Stimulated activated naive CD8-positive, alpha-beta T cell treated with anti-CD3 and anti-CD28 coated beads, Interleukin-15, Interleukin-2, amounts not matched to agents 100 U/mL and 50 U/mL, for 24 hours (primary cell): ENCODE data around the gene C16orf86.
"Not testable (repeated sequence)": the region's sequence is repeated elsewhere in the genome, so short reads cannot be mapped to it uniquely, and the experiment has no call there.

ENCODE experiments used
- ATAC-seq: fragments of 150-1000 bp; cut with Tn5 transposase; one replicate; pipeline ENCODE4 v1.10.0; 2021
- DNase-seq: peaks from one replicate; pipeline ENCODE4 v3.0.0; 2021

C16orf86 gene

DNA sequence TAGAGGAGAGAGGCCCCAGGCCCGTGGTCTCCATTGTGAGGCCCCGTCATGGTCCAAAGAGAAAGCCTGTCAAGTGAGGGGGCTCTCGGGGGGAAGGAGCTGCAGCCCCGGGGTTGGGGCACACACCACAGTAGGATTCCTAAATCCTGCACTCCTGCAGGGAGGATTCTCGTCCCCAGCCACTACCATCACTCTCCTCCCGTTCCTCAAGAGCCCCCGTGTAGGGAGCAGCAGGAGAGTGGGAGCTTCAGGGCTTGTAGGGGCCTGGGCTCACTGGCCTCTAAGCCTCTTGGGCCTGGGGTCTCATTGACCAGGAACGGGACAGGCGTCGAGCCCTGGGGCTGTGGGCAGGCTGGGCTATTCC is 821 bp downstream of the C16orf86 start:
- ATAC-seq = no peak
- no peak for DNase-seq

DNA sequence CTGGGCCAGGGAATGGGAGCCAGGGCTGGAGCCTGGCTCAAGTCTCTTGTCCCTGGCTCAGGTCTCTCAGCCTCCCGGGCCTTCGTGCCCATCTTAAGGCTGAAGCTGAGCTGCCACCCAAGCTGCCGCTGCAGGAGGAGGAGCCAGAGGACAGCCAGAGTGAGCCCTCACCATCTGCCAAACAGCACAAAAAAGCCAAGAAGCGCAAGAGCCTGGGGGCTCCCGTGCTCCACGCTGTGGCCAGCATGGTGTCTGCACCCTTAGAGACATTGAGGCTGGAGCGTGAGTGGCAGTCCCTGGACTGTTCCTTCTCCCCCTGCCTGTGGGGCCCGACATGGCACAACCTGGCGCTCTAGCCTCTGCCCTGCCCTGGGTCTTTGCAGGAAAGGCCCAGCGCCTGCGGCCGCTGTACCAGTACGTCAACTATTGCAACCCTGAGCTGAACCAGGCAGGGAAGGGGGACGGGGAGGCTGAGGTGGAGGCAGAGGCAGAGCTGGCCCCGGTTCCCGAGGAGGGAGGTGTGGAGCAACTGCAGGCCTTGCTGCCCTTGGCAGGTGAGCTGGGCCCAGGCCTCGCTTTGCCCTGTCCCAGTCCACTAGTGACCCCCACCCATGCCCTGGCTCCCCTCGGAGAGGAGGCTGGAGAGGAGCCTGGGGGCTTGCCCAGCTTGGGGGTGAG is 1.3 kb downstream of the C16orf86 start:
- ATAC-seq = peak; percentile 89
- DNase-seq = peak; percentile 81

DNA sequence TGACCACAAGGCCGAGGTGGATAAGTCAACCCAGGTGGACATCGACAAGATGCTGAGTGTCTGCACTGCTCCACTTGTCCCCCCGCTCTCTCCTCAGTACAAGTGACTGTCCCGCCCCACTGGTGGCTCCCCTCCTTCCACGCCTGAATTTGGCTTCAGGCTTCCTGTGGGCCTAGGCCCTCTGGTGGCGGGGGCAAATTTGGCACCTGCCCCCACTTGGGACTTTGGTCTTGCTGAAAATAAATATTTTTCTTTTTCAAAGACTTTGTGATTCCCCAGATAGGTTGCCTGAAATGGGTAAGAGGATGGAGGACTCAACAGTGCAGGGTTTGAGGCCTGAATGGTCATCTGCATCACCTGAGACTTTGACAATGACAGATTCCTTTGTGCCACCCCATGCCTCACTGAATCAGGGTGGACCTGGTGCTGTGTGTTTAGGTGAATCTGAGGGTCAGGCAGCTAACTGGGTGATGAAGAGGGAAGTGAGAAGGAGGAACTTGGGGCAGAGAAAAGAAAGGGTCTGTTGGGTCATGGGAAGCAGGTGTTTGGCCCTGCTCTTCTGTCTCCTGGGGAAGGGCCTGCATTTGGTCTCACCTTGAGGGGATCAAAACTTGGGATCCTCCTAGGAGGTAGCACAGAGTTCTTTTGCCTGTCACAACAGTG is 2.0 kb downstream of the C16orf86 start:
- ATAC-seq = no peak
- DNase-seq = peak; percentile 44

DNA sequence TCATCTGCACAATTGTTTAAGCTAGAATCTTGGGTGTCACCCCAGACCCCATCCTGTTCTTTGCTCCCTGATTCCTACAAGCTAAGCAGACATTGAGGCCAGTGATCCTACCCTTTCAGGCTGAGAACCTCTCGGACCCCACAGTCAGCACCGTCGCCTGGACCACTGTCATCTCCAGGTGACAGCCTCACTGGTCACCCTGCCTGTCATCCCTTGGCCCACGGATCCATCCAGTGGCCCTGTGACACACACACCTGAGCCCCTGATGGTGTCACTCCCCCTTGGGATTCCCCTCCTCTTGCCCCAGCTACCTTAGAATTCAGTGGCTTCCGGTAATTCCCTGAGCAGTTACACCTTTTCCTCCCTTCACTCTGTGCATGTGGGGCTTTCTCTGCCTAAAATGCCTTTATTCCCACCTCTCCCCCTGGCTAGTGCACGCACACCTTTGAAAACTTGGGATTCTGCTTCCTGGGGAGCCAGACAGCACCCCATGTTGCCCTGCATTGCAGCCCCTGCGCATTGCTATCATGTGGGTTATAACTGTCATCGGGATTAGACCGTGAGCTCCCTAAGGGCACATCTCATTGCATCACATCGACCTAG is 3.0 kb downstream of the C16orf86 start:
- no peak for ATAC-seq

DNA sequence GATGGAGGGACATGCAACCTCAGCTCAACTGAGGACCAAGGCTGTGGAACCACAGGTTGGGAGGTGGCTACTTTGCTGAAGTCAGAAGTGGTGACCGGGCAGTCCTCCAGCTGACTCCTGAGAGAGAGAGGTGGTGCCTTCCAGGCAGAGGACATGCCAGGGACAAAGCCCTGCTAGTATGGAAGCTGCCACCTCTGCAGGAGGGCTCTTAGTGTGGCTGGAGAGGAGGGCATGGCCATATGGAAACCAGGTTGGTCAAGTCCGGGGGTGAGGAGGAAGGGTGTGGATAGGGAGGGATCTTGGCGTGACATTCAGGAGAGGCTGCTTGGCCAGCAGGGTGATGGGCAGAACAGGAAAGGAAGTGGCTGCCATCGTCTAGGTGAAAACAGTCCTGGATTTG is 5.7 kb downstream of the C16orf86 start:
- no peak for ATAC-seq
- DNase-seq = no peak

More for the DNA sequence above, 3.0 kb downstream of the C16orf86 start:
- no peak for DNase-seq

DNA sequence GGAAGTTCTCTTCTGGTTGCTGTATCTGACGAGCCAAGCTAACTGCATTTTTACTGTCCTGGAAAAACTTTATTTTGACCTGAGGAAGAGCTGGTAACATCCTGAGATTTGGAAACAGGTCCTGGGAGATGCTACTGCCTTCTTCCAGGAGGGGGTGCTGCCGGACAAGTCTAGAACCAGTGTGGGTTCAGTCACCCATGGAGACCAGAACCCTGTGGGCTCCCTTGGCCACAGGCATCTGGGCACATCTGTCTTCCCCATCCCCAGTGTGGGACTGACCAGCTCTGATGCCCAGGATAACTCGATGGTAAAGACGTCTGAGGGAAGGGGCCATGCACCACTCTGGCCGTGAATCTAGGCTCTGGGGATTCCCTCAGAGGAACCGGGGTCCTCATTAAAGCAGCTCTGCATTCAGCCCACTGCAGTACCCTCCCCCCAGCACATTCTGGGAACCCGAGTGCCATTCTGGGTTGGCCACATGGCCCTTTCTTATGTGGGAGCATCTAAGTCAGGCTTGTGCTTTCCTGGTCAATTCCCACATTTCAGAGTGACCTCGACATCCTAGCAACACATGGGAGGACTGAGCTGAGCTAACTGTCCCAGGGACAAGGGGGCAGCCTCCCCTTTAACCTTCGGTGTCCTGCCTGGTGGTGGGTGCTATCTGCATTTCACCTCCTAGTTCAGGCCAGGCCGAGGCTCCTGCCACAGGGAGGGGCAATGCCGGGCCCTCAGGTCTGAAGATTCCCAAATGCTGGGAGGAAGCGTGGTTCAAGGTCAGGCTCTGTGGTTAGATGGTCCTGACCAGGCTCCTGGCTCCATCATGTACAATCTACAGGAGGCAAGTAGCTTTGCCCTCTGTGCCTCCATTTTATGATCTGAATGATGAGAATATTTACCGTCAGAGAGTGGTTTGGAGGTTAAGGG is 6.4 kb downstream of the C16orf86 start:
- ATAC-seq = no peak
- DNase-seq = peak; percentile 63

DNA sequence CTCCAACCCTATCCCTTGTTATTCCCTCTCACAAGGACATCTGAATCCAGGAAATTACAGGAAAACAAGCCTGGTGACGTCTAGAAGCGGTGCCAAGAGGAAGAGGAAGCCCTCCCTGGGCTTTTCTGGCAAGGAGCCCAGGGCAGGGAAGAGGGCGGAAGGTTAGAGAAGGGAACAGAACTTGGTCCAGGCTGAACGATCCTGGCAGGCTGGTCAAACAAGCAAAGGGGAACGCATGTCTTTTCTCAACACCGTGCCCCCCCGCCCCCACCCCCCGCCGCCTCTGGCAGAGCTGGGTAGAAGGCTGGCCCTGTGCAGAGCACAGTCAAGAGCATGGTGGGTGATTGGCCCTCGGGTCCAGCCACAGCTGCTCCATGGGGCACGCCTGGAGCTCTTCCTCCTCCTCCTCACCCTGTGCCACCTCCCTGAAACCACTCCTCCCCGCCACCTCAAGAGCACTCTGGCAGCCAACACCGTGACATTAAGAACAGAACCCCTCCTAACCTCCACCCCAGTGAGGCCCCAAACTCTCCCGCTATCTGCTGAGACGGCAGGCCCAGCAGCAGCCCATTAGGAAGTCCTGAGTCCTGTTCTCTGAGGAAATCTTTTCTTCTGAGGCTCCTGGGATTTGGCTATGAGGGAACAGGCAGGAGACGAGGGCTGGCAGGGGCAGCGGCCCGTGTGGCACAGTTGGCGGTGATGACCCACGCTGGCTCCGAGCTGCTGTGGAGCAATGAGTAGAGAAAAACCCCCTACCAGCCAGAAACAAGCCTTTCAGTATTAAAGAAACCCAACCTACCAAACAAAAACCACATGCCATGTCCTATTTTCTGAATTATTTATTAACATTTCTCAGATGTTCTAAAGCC is 7.3 kb downstream of the C16orf86 start:
- DNase-seq = no peak

DNA sequence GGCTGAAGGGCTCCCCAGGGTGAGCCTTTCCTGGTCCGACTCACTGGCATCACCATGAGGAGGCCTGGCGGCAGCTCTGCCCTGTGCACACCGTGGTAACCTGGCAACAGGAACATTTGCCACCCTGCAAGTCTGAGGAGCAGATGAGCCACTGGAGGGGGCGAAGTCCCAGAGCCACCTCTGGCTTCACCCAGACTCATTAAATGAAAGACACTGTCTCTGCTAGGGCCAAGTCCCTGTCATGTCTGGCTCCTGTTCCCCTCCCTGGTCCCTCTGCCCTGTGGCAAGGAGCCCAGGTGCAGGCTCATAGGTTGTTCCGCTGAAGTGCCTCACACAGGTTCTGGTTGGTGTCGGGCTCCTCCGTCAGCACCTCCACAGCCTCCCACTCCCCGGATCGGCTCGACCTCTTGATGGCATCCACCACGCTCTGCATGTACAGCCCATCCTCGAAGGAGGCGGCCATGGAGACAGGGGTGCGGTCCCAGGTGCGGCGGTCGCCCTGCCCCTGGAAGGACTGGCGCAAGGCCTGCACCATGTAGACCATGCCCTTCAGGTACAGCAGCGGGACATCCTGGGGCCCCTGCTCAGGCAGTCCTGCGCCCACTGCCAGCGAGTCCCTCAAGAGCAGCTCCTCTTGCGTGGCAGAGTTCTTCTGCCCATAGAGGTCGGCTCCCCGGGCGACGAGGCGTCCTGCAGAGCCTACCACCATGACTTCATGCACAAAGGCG is 8.4 kb downstream of the C16orf86 start:
- ATAC-seq (peak; percentile 8), DNase-seq (no peak)

More for the DNA sequence above, 7.3 kb downstream of the C16orf86 start:
- no peak for ATAC-seq

DNA sequence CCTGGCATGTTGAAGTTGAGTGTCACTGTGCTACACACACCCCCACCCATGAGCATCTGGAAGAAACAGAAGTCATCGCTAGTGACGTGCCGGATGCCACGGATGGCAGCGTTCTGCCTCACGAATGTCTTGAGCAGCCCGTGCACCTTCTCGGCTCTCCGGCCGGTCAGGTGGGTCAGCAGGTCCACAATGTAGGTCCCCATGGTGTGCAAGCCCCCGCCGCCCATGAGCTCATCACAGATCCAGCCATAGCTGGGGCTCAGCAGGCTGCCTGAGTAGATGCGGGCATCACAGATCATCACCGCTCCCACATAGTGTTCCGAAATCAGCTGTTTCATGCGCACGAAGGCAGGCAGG is 8.9 kb downstream of the C16orf86 start:
- DNase-seq = no peak
- no peak for ATAC-seq

DNA sequence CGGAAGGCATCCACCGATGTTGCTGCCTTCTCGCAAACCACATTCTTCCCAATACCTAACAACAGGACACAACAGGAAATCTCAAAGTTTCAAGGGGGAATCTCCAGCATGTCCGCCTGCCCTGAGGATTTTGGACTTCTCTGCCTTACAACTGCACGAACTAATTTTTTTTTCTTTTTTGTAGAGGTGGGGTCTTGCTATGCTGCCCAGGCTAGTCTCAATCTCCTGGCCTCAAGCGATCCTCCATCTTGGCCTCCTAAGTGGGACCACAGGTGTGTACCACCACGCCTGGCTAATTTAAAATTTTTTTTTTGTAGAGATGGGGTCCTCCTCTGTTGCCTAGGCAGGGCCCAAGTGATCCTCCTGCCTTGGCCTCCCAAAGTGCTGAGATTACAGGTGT is 9.4 kb downstream of the C16orf86 start:
- ATAC-seq (no peak), DNase-seq (no peak)

DNA sequence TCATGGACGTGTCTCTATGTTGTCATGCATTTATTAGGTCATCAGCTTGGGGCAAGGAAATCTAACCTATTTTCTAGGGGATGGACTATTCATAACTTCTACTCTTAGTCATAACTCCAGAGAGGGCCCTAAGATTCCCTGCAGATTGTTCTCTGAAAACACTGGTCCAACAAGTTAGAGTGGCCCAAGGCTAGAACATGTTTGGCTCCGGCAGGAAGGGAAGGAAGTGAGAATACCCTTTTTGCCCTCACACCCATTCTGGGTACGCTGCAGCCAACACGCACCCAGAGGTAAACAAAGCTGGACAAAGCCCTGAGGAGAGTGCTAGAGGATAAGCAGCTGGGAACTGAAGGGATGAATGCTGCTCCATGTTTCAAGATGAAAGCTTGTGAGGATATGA is 9.9 kb downstream of the C16orf86 start:
- no peak for DNase-seq
- no peak for ATAC-seq

DNA sequence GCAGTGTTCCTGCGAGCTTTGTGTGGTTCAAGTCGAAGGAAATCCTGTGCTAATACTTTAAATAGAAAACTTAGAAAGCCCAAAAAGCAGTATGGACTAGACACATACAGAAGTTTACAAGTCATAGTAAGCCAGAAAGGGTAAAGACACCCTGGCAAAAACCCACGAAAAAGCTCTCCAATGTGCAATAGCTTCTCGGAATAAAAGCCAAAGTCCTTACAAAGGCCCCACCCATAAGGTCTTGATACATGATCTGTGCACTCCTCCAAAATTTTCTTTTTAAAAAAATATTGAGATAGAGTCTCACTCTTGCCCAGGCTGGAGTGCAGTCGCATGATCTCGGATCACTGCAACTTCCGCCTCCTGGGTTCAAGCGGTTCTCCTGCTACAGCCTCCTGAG is 10.3 kb downstream of the C16orf86 start:
- ATAC-seq = no peak
- DNase-seq = no peak

DNA sequence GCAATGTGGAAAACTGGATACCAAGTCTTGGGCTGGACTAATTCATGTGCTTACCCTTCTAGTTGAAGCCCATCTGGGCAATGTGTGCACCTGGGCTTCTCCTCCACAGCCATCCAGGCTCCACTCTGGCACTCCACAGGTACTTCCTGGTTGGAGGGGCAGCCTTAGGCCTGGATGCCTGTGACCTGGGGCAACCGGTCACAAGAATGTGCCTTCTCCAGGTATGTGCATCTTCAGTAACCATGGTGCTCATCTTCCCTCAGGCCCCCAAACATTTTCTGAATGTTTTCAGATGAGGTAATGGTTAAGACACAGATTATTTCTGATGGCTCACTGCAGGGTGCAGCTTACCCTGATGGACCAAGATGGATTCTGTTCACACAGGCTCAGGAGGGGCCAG is 11.1 kb downstream of the C16orf86 start:
- no peak for ATAC-seq
- DNase-seq = no peak

DNA sequence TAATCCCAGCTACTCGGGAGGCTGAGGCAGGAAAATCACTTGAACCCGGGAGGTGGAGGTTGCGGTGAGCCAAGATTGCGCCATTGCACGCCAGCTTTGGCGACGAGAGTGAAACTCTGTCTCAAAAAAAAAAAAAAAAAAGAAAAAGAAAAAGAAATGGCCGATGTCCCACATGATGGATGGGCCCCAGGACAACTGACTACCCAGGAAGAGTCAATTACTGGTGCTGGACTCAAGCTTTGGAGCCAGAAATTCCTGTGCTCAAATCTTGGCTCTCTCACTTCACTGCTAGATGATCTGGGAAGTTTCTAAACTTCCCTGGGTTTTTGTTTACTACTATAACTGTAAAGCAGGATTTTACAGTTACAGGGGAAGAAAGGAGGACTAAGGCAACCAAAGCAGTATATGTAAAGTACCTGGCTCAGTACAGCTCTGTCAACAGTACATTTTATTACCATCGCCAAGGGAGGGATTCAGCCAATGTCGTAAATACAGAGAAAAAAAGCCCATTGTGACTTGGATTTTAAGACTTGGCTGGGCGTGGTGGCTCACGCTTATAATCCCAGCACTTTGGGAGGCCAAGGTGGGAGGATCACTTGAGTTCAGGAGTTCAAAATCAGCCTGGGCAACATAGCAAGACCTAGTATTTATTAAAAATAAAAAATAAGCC is 11.9 kb downstream of the C16orf86 start:
- ATAC-seq = no peak
- DNase-seq = no peak

DNA sequence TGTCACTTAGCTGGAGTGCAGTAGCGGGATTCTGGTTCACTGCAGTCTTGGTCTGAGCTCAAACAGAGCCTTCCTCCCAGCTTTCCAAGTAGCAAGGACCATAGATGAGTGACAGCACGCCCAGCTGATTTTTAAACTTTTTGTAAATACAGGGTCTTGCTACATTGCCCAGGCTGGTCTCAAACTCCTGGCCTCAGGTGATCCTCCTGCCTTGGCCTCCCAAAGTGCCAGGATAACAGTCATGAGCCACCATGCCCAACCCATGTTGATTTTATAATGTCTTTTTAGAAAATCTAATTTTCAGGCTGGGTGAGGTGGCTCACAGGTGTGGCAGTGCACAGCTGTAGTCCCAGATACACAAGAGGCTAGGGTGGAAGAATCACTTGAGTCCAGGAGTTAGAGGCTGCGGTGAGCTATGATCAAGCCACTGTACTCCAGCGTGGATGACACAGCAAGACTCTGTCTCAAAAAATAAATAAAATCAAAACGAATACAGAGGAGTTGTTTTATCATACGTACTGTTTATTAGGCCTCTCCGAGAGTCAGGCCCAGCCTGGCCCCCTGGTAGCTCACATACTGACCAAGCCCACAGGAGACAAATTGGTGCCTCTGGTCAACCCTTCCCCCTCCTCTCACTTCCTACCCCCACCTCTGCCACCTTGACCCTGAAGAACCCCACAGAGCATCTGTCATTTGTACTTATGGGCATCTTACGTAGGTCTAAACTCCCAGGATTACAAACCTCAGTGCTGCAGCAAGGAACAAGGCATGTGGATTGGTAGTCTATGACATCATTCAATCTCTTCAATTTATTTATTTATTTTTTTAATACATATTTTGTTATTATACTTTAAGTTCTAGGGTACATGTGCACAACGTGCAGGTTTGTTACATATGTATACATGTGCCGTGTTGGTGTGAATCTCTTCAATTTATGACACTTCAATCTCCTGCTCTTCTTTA is 13.6 kb downstream of the C16orf86 start:
- DNase-seq (no peak), ATAC-seq (no peak)

DNA sequence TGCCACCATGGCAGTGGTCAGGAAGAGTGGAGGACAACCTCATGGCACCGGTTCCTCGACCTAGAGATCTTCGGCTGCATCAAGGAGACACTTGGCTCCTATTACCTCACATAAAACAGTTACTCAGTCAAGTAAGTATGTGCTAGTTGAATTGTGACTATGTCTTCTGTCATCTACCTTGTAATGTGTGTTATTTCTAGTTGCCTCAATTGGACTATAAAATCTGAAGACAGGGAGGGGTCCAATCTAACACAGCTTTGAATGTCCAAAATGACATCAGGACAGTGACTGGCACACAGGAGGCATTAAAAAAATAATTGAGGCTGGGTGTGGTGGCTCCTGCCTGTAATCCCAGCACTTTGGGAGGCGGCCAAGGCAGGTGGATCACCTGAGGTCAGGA is 17.2 kb downstream of the C16orf86 start:
- DNase-seq (no peak), ATAC-seq (no peak)

DNA sequence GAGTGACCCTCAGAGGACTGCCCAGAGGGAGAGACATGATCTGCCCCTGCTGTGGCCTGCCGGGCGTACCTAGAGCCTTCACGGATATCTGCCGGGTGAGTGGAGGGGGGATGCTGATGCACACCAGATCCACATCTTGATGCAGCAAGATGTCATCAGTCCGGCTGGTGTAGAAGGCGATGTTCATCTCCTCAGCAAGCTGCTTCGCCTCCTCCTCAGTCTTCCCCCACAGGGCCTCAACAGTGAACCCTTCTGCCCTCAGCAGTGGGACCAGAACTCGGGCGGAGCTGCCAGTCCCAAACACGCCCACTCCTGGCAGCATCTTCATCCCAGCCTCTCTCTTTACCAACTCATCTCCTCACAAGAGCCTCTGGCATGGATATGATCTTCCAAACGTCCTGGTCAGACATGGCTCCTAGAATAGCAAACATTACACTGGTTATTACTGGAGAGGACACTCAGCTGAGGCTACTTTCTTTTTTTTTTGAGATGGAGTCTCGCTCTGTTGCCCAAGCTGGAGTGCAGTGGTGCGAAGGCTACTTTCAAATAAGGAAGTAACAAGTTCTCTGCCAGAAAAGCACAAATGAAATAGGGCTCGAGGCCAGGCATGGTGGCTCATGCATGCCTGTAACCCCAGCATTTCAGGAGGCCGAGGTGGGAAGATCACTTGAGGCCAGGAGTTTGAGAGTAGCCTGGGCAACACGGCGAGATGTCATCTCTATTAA is 18.9 kb downstream of the C16orf86 start:
- DNase-seq (no peak), ATAC-seq (no peak)

DNA sequence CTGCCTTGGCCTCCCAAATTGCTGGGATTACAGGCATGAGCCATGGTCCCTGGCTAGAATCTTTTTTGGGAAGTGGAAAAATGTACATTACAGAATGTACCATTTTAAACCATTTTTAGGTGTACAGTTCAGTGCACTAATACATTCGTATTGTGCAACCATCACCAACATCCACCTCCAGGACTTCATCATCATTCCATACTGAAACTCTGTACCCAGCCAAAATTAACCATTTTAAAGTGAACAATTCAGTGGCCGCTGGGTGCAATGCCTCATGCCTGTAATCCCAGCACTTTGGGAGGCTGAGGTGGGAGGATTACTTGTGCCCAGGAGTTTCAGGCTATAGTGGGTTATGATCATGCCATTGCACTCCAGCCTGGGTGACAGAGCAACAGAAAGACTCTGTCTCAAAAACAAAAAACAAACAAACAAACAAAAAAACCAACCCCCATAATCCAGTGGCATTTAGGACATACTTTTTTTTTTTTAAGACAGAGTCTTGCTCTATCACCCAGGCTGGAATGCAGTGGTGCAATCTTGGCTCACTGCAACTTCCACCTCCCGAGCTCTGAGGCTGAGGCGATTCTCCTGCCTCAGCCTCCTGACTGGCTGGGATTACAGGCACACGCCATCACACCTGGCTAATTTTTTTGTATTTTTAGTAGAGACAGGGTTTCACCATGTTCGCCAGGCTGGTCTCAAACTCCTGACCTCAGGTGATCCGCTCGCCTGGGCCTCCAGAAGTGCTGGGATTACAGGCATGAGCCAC is 27.1 kb downstream of the C16orf86 start:
- DNase-seq, ATAC-seq: not testable (repeated sequence)
